Measurements from ENCODE around the gene PPP4R3B. TPM values are rescaled to one million over a fixed set of nuclear protein-coding genes. Genes with fewer than 3 reads are reported as not detected.

Gene PPP4R3B
- total and polyA plus RNA-seq, 2 of the 13 experiments (the other 11 are each of a cell fraction or from before 2014, with no cell fraction given): 24.2 to 53.0 TPM

GRCh38 chr2:55592130-55592529 is 25.3 kb downstream of the PPP4R3B start:
- H3K9me3 ChIP-seq (ENCODE audit: low read length): no peaks in the 10 kb centered on the region
- CTCF ChIA-PET (ENCODE audit: low intra/inter-chr PET ratio, low total read pairs): no interaction called here
- FAIRE-seq (no peak), DNase-seq (ENCODE audit: low spot score) (no peak), ATAC-seq (no peak)
- H3K4me3 ChIP-seq (replicated peaks in 1 of 3; ENCODE audit: insufficient read depth in 1 of 3, low read depth in 2 of 3, low read length in 3 of 3): no peak overlapping the region
- no peak overlapping the region for H3K9ac ChIP-seq (ENCODE audit: insufficient read depth, low read depth, low read length)
- H3K27ac ChIP-seq (ENCODE audit: extremely low read length, insufficient read depth, low read length): no peak overlapping the region
- H3K36me3 ChIP-seq (replicated peaks in 1 of 2; ENCODE audit: control insufficient read depth in 1 of 2, insufficient read depth in 2 of 2, low read length in 2 of 2): peaks cover 2 to 37% of the 10 kb centered on the region in 2 experiments; a peak in 4 of 5 replicates
- H4K20me1 ChIP-seq (ENCODE audit: insufficient read depth, low read length): no peaks in the 10 kb centered on the region; the same call in 1 of the 2 replicates
- WGBS (ENCODE audit: low lambda C conversion rate): 90% methylated on average over 1 of the region's 1 CpG
- no peak overlapping the region for H3K4me2 ChIP-seq (ENCODE audit: low read depth, low read length)
- H3K4me1 ChIP-seq (ENCODE audit: insufficient read depth, low read length): no peaks in the 10 kb centered on the region
- no peaks in the 10 kb centered on the region for H3K27me3 ChIP-seq (ENCODE audit: control insufficient read depth in 1 of 2, insufficient read depth in 2 of 2, low read length in 2 of 2)
- H3K79me2 ChIP-seq (ENCODE audit: insufficient read depth, low read length): peaks cover 11% of the 10 kb centered on the region
- POLR2A ChIA-PET: no interaction called here
- TF ChIP-seq NAIF1 (CRISPR knock-in tag; IDR thresholded peaks at IDR 0.05; ENCODE audit: borderline replicate concordance) (no peak), NFE2L2 (IDR thresholded peaks at IDR 0.05; ENCODE audit: low read length) (no peak), ZBTB33 (CRISPR knock-in tag; IDR thresholded peaks at IDR 0.05) (no peak), PBX3 (CRISPR knock-in tag; IDR thresholded peaks at IDR 0.05; ENCODE audit: borderline replicate concordance) (no peak), SMAD3 (CRISPR knock-in tag; IDR thresholded peaks at IDR 0.05) (no peak), HBP1 (CRISPR knock-in tag; IDR thresholded peaks at IDR 0.05; ENCODE audit: low read depth) (no peak), PAX8 (CRISPR knock-in tag; IDR thresholded peaks at IDR 0.05; ENCODE audit: borderline replicate concordance) (no peak), ZNF224 (CRISPR knock-in tag; IDR thresholded peaks at IDR 0.05) (no peak), ZNF644 (CRISPR knock-in tag; IDR thresholded peaks at IDR 0.05; ENCODE audit: low read depth) (no peak), ZBTB38 (CRISPR knock-in tag; IDR thresholded peaks at IDR 0.05) (no peak), ZBTB3 (CRISPR knock-in tag; IDR thresholded peaks at IDR 0.05; ENCODE audit: borderline replicate concordance, low read depth) (no peak)
- H2AFZ ChIP-seq (ENCODE audit: low read length): no peak overlapping the region
- intact Hi-C loops (cut with micrococcal nuclease; ENCODE audit: unreplicated experiment): no loop called here
- BruUV-seq (replicated peaks): no TSS peak
- in situ Hi-C loops (cut with HindIII; ENCODE audit: extremely low pct_ligation_motif_present, low pct_unique_long_range_greater_than_20kb): no loop called here
